ENCODE results near the gene ADAMTSL3. TPM values are rescaled to one million over a fixed set of nuclear protein-coding genes. Genes with fewer than 3 reads are reported as not detected.

Gene ADAMTSL3
- total and polyA plus RNA-seq, 2 of the 8 experiments (the other 6 are each of a cell fraction or from before 2014, with no cell fraction given) = 0.35 to 1.4 TPM

GRCh38 chr15:83913034-83913632, 259.2 kb downstream of the ADAMTSL3 start:
- Histone ChIP-seq H2BK12ac (ENCODE audit: low read depth, low read length) (no peak overlapping the region), H2BK120ac (replicated peaks; ENCODE audit: low read depth, low read length) (no peak overlapping the region), H3K23ac (ENCODE audit: insufficient read length) (no peak overlapping the region), H3K18ac (ENCODE audit: extremely low read depth, low read length) (no peak overlapping the region), H3K4me1 (replicated peaks in 1 of 4; ENCODE audit: control insufficient read depth in 3 of 4, insufficient read depth in 4 of 4, low read length in 3 of 4) (0 out of 7 replicates have a peak, but pooled peaks cover 0 to 2% (median 0%) of the 10 kb centered on the region in 4 experiments), H3K4me3 (ENCODE audit: extremely low read depth in 1 of 4, insufficient read depth in 2 of 4, low read depth in 3 of 4, low read length in 4 of 4) (no peak overlapping the region), H2AFZ (ENCODE audit: low read length) (no peak overlapping the region), H2AK5ac (ENCODE audit: low read depth, low read length) (no peak overlapping the region), H2BK5ac (ENCODE audit: low read depth, low read length) (no peak overlapping the region), H3K56ac (replicated peaks; ENCODE audit: insufficient read length, low read depth, low read length) (no peak overlapping the region), H3K23me2 (ENCODE audit: low read depth, low read length) (no peaks in the 10 kb centered on the region), H3K9ac (replicated peaks in 1 of 4; ENCODE audit: extremely low read depth in 1 of 4, low read depth in 3 of 4, low read length in 3 of 4) (no peak overlapping the region), H3K4me2 (ENCODE audit: insufficient read depth in 1 of 2, low read depth in 2 of 2, low read length in 2 of 2) (no peak overlapping the region), H4K5ac (ENCODE audit: insufficient read length, low read depth, low read length) (no peak overlapping the region), H3K4ac (replicated peaks; ENCODE audit: insufficient read length, low read depth, low read length) (no peak overlapping the region), H4K8ac (ENCODE audit: extremely low read depth, insufficient read depth, low read length) (peak overlapping the region; percentile 57; the same call in 1 of the 2 replicates), H2BK15ac (ENCODE audit: low read length) (no peak overlapping the region), H3K27me3 (replicated peaks in 1 of 4; ENCODE audit: control insufficient read depth in 3 of 4, extremely low read depth in 1 of 4, insufficient read depth in 3 of 4, low read length in 3 of 4) (no peaks in the 10 kb centered on the region), H4K91ac (replicated peaks; ENCODE audit: insufficient read length, low read length) (no peak overlapping the region), H3K36me3 (ENCODE audit: control insufficient read depth in 2 of 4, insufficient read depth in 4 of 4, low read length in 3 of 4) (no peaks in the 10 kb centered on the region), H4K20me1 (replicated peaks in 1 of 2; ENCODE audit: control insufficient read depth in 1 of 2, insufficient read depth in 2 of 2, low read length in 2 of 2) (peaks cover 0 to 1% of the 10 kb centered on the region in 2 experiments), H3K27ac (ENCODE audit: low read depth, low read length) (no peak overlapping the region), H3K14ac (ENCODE audit: insufficient read length) (no peak overlapping the region), H3K79me1 (ENCODE audit: low read depth, low read length) (no peaks in the 10 kb centered on the region), H3K9me3 (ENCODE audit: insufficient read depth in 2 of 2, low read depth in 1 of 2, low read length in 1 of 2) (peaks cover 0 to 7% of the 10 kb centered on the region in 2 experiments; a peak in 2 of 4 replicates), H3K79me2 (ENCODE audit: control insufficient read depth in 1 of 2, insufficient read depth in 2 of 2, low read length in 2 of 2) (no peaks in the 10 kb centered on the region), H2BK20ac (ENCODE audit: low read length) (no peak overlapping the region)
- DNase-seq (ENCODE audit: low read depth in 1 of 2, low spot score in 2 of 2) = no peak
- 88% methylated on average over 14 of the region's 14 CpGs; no CpG with 5 or more reads in 1 of the 2 experiments for WGBS, 2 experiments (ENCODE audit: extremely low coverage in 1 of 2, insufficient coverage in 1 of 2, insufficient read length in 1 of 2, insufficient replicate concordance in 2 of 2, low coverage in 1 of 2, low lambda C conversion rate in 2 of 2, missing lambda C conversion rate in 1 of 2)
- no peak for FAIRE-seq
- ChIA-PET CTCF (ENCODE audit: partially characterized antibody) (interaction anchor here (0.6 to 1.1 kb wide), 2 partner anchors 122 to 126 kb away, joined by 3 to 6 read pairs; no protein-coding TSS in a partner anchor), POLR2A (ENCODE audit: partially characterized antibody) (no interaction called here)
- no peak for TF ChIP-seq POLR2AphosphoS5 (IDR thresholded peaks at IDR 0.05; ENCODE audit: low read depth, low read length)
- TF ChIP-seq RNF2 (IDR thresholded peaks at IDR 0.05; ENCODE audit: borderline replicate concordance, low read depth, low read length, missing control alignments, poor library complexity, severe bottlenecking) = no peak
- TF ChIP-seq TBP (IDR thresholded peaks at IDR 0.05; ENCODE audit: low read depth, low read length) = no peak
- no peak for TF ChIP-seq HDAC2 (IDR thresholded peaks at IDR 0.05; ENCODE audit: borderline replicate concordance in 1 of 2, low read depth in 2 of 2, low read length in 2 of 2)
- TF ChIP-seq ATF3 (IDR thresholded peaks at IDR 0.05; ENCODE audit: insufficient read depth, low read depth, low read length) = no peak
- TF ChIP-seq EGR1 (IDR thresholded peaks at IDR 0.05; ENCODE audit: borderline replicate concordance, low read depth, low read length) = no peak
- no peak for TF ChIP-seq SP2 (IDR thresholded peaks at IDR 0.05; ENCODE audit: low read length)
- TF ChIP-seq PHF8 (conservative IDR thresholded peaks at IDR 0.05; ENCODE audit: low read depth, low read length) = no peak
- no peak for TF ChIP-seq CBX8 (IDR thresholded peaks at IDR 0.05; ENCODE audit: borderline replicate concordance, low read depth, low read length)
- TF ChIP-seq YY1 (IDR thresholded peaks at IDR 0.05; ENCODE audit: low read depth, low read length) = no peak
- no peak for TF ChIP-seq CREB1 (IDR thresholded peaks at IDR 0.05)
- no peak for TF ChIP-seq TCF12 (IDR thresholded peaks at IDR 0.05; ENCODE audit: low read depth, low read length)
- TF ChIP-seq BRCA1 (IDR thresholded peaks at IDR 0.05; ENCODE audit: low read depth, low read length) = no peak
